Naive B cell (primary cell): ENCODE measurements around the gene CCT6B. TPM values are rescaled to one million over a fixed set of nuclear protein-coding genes. Genes with fewer than 3 reads are reported as not detected.
"Not testable (repeated sequence)": the region's sequence is repeated elsewhere in the genome, so short reads cannot be mapped to it uniquely, and the experiment has no call there.

ENCODE experiments used
- ATAC-seq, 2 donors: fragments of 150-1000 bp; cut with Tn5 transposase; 2 replicates each; pipeline ENCODE4 v1.10.0; 2021; ENCODE audit warnings: low read depth in 2 of 2, mild to moderate bottlenecking in 2 of 2, moderate library complexity in 2 of 2
- DNase-seq: peaks from one replicate; pipeline ENCODE4 v3.0.0; 2022
- H3K27ac Mint-ChIP-seq, 6 donors: one replicate each; pipeline ENCODE4 v1.8.0; 2020 to 2022; ENCODE audit warnings: mild to moderate bottlenecking in 6 of 6, mixed read lengths in 6 of 6, moderate library complexity in 5 of 6, inconsistent platforms in 2 of 6
- H3K27me3 Mint-ChIP-seq, 3 donors: one replicate each; pipeline ENCODE4 v1.8.0; 2021 to 2022; ENCODE audit warnings: mixed read lengths in 3 of 3, mild to moderate bottlenecking in 1 of 3
- H3K36me3 Mint-ChIP-seq, 2 donors: one replicate each; pipeline ENCODE4 v1.8.0; 2020 to 2022; ENCODE audit warnings: mixed read lengths in 2 of 2, inconsistent platforms in 1 of 2, mild to moderate bottlenecking in 1 of 2
- H3K4me1 Mint-ChIP-seq, 3 donors: one replicate each; pipeline ENCODE4 v1.8.0; 2020 to 2022; ENCODE audit warnings: mixed read lengths in 3 of 3, inconsistent platforms in 1 of 3, mild to moderate bottlenecking in 1 of 3, moderate library complexity in 1 of 3
- H3K4me3 Mint-ChIP-seq, 8 donors: one replicate each; pipeline ENCODE4 v1.8.0; 2020 to 2022; ENCODE audit warnings: mild to moderate bottlenecking in 8 of 8, mixed read lengths in 8 of 8, moderate library complexity in 8 of 8, inconsistent platforms in 2 of 8
- H3K9me3 Mint-ChIP-seq, 7 donors: one replicate each; pipeline ENCODE4 v1.8.0; 2020 to 2022; ENCODE audit warnings: mixed read lengths in 7 of 7, mild to moderate bottlenecking in 5 of 7, inconsistent platforms in 2 of 7, moderate library complexity in 1 of 7
- polyA plus RNA-seq, 6 donors: library from polyadenylated mRNA; unstranded; fragments of 300-500 nt; fragmentation: Illumina TruSeq; gene quantifications; one replicate each; pipeline ENCODE4 v1.2.3, GENCODE V29; 2021; ENCODE audit warnings: low read depth in 6 of 6

The CCT6B gene, protein sequence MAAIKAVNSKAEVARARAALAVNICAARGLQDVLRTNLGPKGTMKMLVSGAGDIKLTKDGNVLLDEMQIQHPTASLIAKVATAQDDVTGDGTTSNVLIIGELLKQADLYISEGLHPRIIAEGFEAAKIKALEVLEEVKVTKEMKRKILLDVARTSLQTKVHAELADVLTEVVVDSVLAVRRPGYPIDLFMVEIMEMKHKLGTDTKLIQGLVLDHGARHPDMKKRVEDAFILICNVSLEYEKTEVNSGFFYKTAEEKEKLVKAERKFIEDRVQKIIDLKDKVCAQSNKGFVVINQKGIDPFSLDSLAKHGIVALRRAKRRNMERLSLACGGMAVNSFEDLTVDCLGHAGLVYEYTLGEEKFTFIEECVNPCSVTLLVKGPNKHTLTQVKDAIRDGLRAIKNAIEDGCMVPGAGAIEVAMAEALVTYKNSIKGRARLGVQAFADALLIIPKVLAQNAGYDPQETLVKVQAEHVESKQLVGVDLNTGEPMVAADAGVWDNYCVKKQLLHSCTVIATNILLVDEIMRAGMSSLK
- polyA plus RNA-seq = 1 to 10 TPM in 4 of 6 donors, under 1 TPM in 1, not detected in 1; 0.82 to 4.5 (median 1.5) TPM

- ATAC-seq (peak; percentile 93 to 95), DNase-seq (peak; percentile 90)
- H3K9me3 Mint-ChIP-seq = peaks cover 0 to 9% (median 0%) of the 10 kb centered on the region in 7 donors
- H3K4me1 Mint-ChIP-seq = peaks cover 28 to 30% (median 30%) of the 10 kb centered on the region in 3 donors
- H3K4me3 Mint-ChIP-seq = peak within 1 kb of the TSS; percentile 96 to 100 (median 100)
- H3K36me3 Mint-ChIP-seq = peaks cover 17 to 24% of the 10 kb centered on the region in 2 donors
- peaks cover 0 to 21% (median 4%) of the 10 kb centered on the region in 3 donors for H3K27me3 Mint-ChIP-seq
- H3K27ac Mint-ChIP-seq = peak within 1 kb of the TSS; percentile 98 to 100 (median 100)
These were observed at the start of gene CCT6B, which contains the start of gene ZNF830 for GRCh38 chr17:34961093-34961911. TSS of gene CCT6B (minus strand) at chr17:34961460. CDS start at chr17:34961393, 67 bp downstream. TSS of gene ZNF830 (plus strand) at chr17:34961540. CDS start at chr17:34961567, 27 bp downstream.

- Mint-ChIP-seq H3K9me3 (no peaks in the 10 kb centered on the region), H3K4me1 (no peaks in the 10 kb centered on the region)
These were observed 48.8 kb upstream of the CCT6B start for GRCh38 chr17:35010093-35010492.

DNA sequence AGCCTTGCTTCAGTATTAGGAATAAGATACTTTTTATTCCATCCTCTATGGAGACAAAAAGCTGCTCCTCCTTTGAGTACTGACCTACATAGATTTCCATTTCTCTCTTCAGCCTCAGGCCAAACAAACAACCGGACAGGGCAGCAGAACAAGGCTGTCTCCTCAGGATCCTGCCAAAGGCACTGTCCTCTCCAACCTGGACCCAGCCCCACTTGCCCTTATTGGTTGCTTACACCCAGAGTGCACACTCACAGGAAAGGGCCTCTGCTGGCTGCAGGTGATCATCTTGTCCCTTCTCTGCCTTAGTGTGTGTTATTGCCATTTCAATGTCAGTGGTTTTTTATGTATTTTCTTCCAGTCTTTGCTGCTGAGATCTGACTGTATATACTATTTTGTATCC lies 45.7 kb upstream of the CCT6B start:
- no peaks in the 10 kb centered on the region for H3K27me3 Mint-ChIP-seq
- peak overlapping the region in 1 of 6 donors; percentile 73 for H3K27ac Mint-ChIP-seq
- H3K9me3 Mint-ChIP-seq = no peaks in the 10 kb centered on the region
- no peaks in the 10 kb centered on the region for H3K4me1 Mint-ChIP-seq
- peaks cover 3 to 7% of the 10 kb centered on the region in 2 donors for H3K36me3 Mint-ChIP-seq
- no peak for DNase-seq
- H3K4me3 Mint-ChIP-seq = no peak overlapping the region
- no peak for ATAC-seq

More at GRCh38 chr17:35010093-35010492, 48.8 kb upstream of the CCT6B start:
- Mint-ChIP-seq H3K27ac (peak overlapping the region in 1 of 6 donors; percentile 37), H3K27me3 (no peaks in the 10 kb centered on the region), H3K4me3 (no peak overlapping the region), H3K36me3 (peaks cover 0 to 3% of the 10 kb centered on the region in 2 donors)
- DNase-seq (no peak), ATAC-seq (no peak)

- Mint-ChIP-seq H3K4me3 (no peak overlapping the region), H3K9me3 (no peaks in the 10 kb centered on the region), H3K27me3 (no peaks in the 10 kb centered on the region), H3K4me1 (peaks cover 0 to 3% (median 0%) of the 10 kb centered on the region in 3 donors), H3K36me3 (peaks cover 0 to 13% of the 10 kb centered on the region in 2 donors), H3K27ac (no peak overlapping the region)
- ATAC-seq = no peak
- no peak for DNase-seq
These were observed 45.1 kb upstream of the CCT6B start for GRCh38 chr17:35006345-35006744.

DNA sequence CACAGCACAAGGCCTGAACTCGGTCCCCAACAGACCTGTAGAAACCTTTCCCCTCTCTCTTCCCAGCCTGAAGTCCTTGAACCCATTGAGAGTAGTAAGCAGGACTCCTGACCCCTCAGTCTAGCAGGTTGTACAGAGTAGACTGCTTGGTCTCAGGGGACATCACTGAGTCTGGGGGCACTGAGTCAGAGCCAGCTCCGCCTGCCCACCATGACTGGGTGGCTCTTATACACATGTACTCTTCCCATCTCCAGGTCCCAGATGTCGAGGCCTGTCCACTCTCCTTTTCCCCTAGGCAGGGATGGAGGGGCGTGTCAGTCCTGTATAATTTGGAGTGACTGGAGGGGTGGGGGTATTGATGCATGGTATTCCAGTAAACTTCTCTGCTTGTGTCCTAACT lies 42.5 kb upstream of the CCT6B start:
- no peaks in the 10 kb centered on the region for H3K9me3 Mint-ChIP-seq
- ATAC-seq (no peak), DNase-seq (no peak)
- H3K4me3 Mint-ChIP-seq = no peak overlapping the region
- H3K36me3 Mint-ChIP-seq = peaks cover 0 to 14% of the 10 kb centered on the region in 2 donors
- peak overlapping the region in 1 of 6 donors; percentile 64 for H3K27ac Mint-ChIP-seq
- peaks cover 0 to 3% (median 0%) of the 10 kb centered on the region in 3 donors for H3K4me1 Mint-ChIP-seq
- H3K27me3 Mint-ChIP-seq = no peaks in the 10 kb centered on the region

GRCh38 chr17:35002876-35003551 lies 41.8 kb upstream of the CCT6B start:
- peaks cover 0 to 7% (median 5%) of the 10 kb centered on the region in 3 donors for H3K4me1 Mint-ChIP-seq

DNA sequence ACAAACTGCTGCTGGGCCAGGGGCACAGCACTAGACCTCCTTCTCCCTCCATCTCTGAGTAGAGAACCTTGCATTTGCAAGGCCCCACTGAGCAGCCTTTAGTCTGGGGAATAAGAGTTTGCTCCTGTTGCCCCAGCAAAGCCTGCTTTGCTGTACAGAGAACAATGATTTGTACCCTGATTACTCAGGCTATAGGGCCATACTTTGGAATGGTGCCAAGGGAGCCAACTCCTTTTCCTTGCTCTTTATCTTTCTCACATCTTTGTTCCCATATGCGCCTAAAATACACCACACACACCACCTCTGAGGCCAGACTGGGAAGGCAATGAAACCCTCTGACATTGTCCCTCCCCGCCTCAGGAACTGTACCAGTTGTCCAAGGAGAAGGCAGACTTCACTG lies 40.3 kb upstream of the CCT6B start:
- Mint-ChIP-seq H3K9me3 (no peaks in the 10 kb centered on the region), H3K36me3 (peaks cover 0 to 14% of the 10 kb centered on the region in 2 donors), H3K27ac (no peak overlapping the region), H3K4me1 (peaks cover 0 to 8% (median 7%) of the 10 kb centered on the region in 3 donors), H3K27me3 (no peaks in the 10 kb centered on the region), H3K4me3 (no peak overlapping the region)
- ATAC-seq = no peak
- no peak for DNase-seq

More at GRCh38 chr17:35002876-35003551, 41.8 kb upstream of the CCT6B start:
- Mint-ChIP-seq H3K9me3 (no peaks in the 10 kb centered on the region), H3K27me3 (no peaks in the 10 kb centered on the region), H3K4me3 (no peak overlapping the region), H3K27ac (peak overlapping the region in 3 of 6 donors; percentile 38 to 60 (median 44)), H3K36me3 (peaks cover 0 to 14% of the 10 kb centered on the region in 2 donors)
- DNase-seq = no peak
- no peak for ATAC-seq

DNA sequence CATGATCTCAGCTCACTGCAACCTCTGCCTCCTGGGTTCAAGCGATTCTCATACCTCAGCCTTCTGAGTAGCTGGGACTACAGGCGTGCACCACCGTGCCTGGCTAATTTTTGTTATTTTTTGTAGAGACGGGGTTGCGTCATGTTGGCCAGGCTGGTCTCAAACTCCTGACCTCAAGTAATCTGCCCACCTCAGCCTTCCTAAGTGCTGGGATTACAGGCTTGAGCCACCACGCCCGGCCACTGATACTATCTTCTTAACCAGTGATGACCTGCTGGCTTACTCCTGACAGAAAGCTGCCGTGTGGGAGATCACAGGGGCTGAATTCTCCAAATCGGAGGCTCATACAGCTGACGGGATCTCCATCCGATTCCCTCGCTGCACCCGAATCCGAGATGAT lies 39.7 kb upstream of the CCT6B start:
- peak overlapping the region in 1 of 6 donors; percentile 15 for H3K27ac Mint-ChIP-seq
- ATAC-seq, H3K4me1 Mint-ChIP-seq, H3K9me3 Mint-ChIP-seq, H3K4me3 Mint-ChIP-seq, H3K27me3 Mint-ChIP-seq, DNase-seq: not testable (repeated sequence)
- H3K36me3 Mint-ChIP-seq = peaks cover 0 to 14% of the 10 kb centered on the region in 2 donors

GRCh38 chr17:34999456-34999855 lies 38.2 kb upstream of the CCT6B start:
- Mint-ChIP-seq H3K4me3 (no peak overlapping the region), H3K4me1 (peaks cover 0 to 8% (median 7%) of the 10 kb centered on the region in 3 donors), H3K36me3 (peaks cover 0 to 14% of the 10 kb centered on the region in 2 donors), H3K27ac (peak overlapping the region in 1 of 6 donors; percentile 47), H3K9me3 (no peaks in the 10 kb centered on the region), H3K27me3 (no peaks in the 10 kb centered on the region)
- DNase-seq = no peak
- ATAC-seq = no peak

DNA sequence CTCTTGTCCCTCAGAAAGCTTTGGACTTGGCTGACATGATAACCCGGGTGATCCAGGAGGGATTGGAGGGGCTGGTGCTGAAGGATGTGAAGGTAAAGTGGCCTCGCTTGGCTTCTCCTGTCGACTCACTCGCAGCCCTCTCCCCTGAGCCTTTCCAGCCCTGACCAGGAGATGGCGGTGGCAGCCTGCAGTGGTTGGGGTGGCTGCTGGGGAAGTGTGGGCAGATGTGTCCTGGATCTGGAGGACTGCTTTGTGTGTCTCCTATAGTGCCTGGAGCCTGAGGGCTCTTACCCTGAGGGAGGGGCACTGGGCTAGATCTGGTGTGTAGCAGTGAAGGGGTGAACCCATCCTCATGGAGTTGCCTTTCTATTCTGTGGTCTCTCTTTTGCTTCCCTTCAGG lies 36.9 kb upstream of the CCT6B start:
- Mint-ChIP-seq H3K36me3 (peaks cover under 1 to 14% of the 10 kb centered on the region in 2 donors), H3K27me3 (no peaks in the 10 kb centered on the region), H3K4me1 (peaks cover 0 to 8% (median 7%) of the 10 kb centered on the region in 3 donors), H3K4me3 (no peak overlapping the region), H3K9me3 (no peaks in the 10 kb centered on the region), H3K27ac (peak overlapping the region in 4 of 6 donors; percentile 5 to 70 (median 51))
- peak; percentile 94 to 96 for ATAC-seq
- peak; percentile 68 for DNase-seq

GRCh38 chr17:34997355-34997862 lies 36.1 kb upstream of the CCT6B start:
- H3K4me1 Mint-ChIP-seq = peaks cover 0 to 8% (median 7%) of the 10 kb centered on the region in 3 donors
- no peaks in the 10 kb centered on the region for H3K9me3 Mint-ChIP-seq
- no peak overlapping the region for H3K27ac Mint-ChIP-seq
- H3K4me3 Mint-ChIP-seq = no peak overlapping the region
- DNase-seq (no peak), ATAC-seq (no peak)
- peaks cover 9 to 11% of the 10 kb centered on the region in 2 donors for H3K36me3 Mint-ChIP-seq
- H3K27me3 Mint-ChIP-seq = no peaks in the 10 kb centered on the region

GRCh38 chr17:34996422-34997285 lies 35.4 kb upstream of the CCT6B start:
- DNase-seq = no peak
- Mint-ChIP-seq H3K27me3 (no peaks in the 10 kb centered on the region), H3K4me3 (no peak overlapping the region), H3K9me3 (no peaks in the 10 kb centered on the region), H3K4me1 (peaks cover 0 to 7% (median 6%) of the 10 kb centered on the region in 3 donors), H3K27ac (no peak overlapping the region), H3K36me3 (peaks cover 4 to 13% of the 10 kb centered on the region in 2 donors)
- ATAC-seq = no peak
